NCI-H82 treated with DMSO at 0.1 percent for 48 hours (cell line): Measurements from ENCODE around the gene SECTM1.

ENCODE experiments used
- DNase-seq: peaks from one replicate; lab custom pipeline; 2025; ENCODE audit not compliant: unreplicated experiment; lab: John Stamatoyannopoulos, UW

The SECTM1 gene

GRCh38 chr17:82316651-82317393, 16.7 kb downstream of the SECTM1 start:
- no peak for DNase-seq

GRCh38 chr17:82315703-82316358, 17.7 kb downstream of the SECTM1 start:
- no peak for DNase-seq

- DNase-seq = no peak
Measured at GRCh38 chr17:82314727-82315605, 18.6 kb downstream of the SECTM1 start.

GRCh38 chr17:82314012-82314726, 19.4 kb downstream of the SECTM1 start:
- no peak for DNase-seq

- DNase-seq = no peak
Measured at GRCh38 chr17:82313195-82314011, 20.2 kb downstream of the SECTM1 start.

GRCh38 chr17:82311971-82312370, 21.6 kb downstream of the SECTM1 start:
- no peak for DNase-seq

- DNase-seq = no peak
Measured at GRCh38 chr17:82310877-82311276, 22.7 kb downstream of the SECTM1 start.

GRCh38 chr17:82309656-82310570, 23.7 kb downstream of the SECTM1 start:
- DNase-seq = no peak

GRCh38 chr17:82305727-82306300, 27.8 kb downstream of the SECTM1 start:
- DNase-seq = no peak

- DNase-seq = no peak
Measured at GRCh38 chr17:82304826-82305726, 28.5 kb downstream of the SECTM1 start.

- no peak for DNase-seq
Measured at GRCh38 chr17:82303944-82304808, 29.4 kb downstream of the SECTM1 start.

- DNase-seq = no peak
Measured at GRCh38 chr17:82302991-82303943, 30.3 kb downstream of the SECTM1 start.

GRCh38 chr17:82302568-82302963, 31.0 kb downstream of the SECTM1 start:
- DNase-seq = no peak

- DNase-seq = no peak
Measured at GRCh38 chr17:82301916-82302567, 31.5 kb downstream of the SECTM1 start.

- no peak for DNase-seq
Measured at GRCh38 chr17:82301300-82301915, 32.2 kb downstream of the SECTM1 start.
